H1 (cell line): Measurements from ENCODE around the gene HSCB. TPM values are rescaled to one million over a fixed set of nuclear protein-coding genes. Genes with fewer than 3 reads are reported as not detected.

Experiments used
- CHD7 ChIP-seq: fragments of 300-600 bp; sonication (generic); IDR thresholded peaks from 2 replicates; pipeline ENCODE4 v1.7.1; 2012; ENCODE audit warnings: low read length, moderate library complexity, mild to moderate bottlenecking, inconsistent platforms; ENCODE audit not compliant: insufficient replicate concordance
- HDAC2 ChIP-seq, 2 experiments: fragments of 300-600 bp in 1 of 2; sonication (generic) in 1 of 2; IDR thresholded peaks; 2 replicates each; pipeline ENCODE4 v1.6.1; 2011 to 2012; ENCODE audit warnings: low read depth in 2 of 2, low read length in 2 of 2, mild to moderate bottlenecking in 2 of 2, moderate library complexity in 2 of 2, borderline replicate concordance in 1 of 2, inconsistent platforms in 1 of 2
- POU5F1 ChIP-seq: IDR thresholded peaks from 2 replicates; pipeline ENCODE4 v1.6.1; 2011; ENCODE audit warnings: low read depth, mild to moderate bottlenecking, low read length, moderate library complexity
- polyA plus RNA-seq, 7 experiments: library from polyadenylated mRNA; depleted of rRNA in 3 of 7; stranded (reverse) in 5 of 7; unstranded in 2 of 7; fragments of >200 nt in 5 of 7; fragments of 200-250 nt in 2 of 7; gene quantifications; 1 replicate in 5 of 7; 2 replicates in 1 of 7; 4 replicates in 1 of 7; pipeline versions ENCODE4 v1.2.1 to v1.2.3, GENCODE V29; 2011 to 2013; ENCODE audit warnings: missing spikeins in 2 of 7, mixed read lengths in 2 of 7
- total RNA-seq: library from RNA; stranded (reverse); fragmentation: NEBNext Ultra II Directional; extraction: Animal tissue kit (Norgen Biotek cat#: 25700); gene quantifications from 2 replicates; pipeline ENCODE4 v1.2.1, GENCODE V29; 2021

Gene HSCB
- total and polyA plus RNA-seq, 2 of the 8 experiments (the other 6 are each of a cell fraction or from before 2014, with no cell fraction given): 14.7 to 16.6 TPM

GRCh38 chr22:28736301-28737155 is 5.3 kb upstream of the HSCB start (continued):
- TF ChIP-seq HDAC2 (IDR thresholded peaks at IDR 0.05; ENCODE audit: borderline replicate concordance in 1 of 2, low read depth in 2 of 2, low read length in 2 of 2): no peak
- peak; percentile 82; the same call in 1 of the 2 replicates for TF ChIP-seq POU5F1
- no peak for TF ChIP-seq CHD7
